GM19452 (cell line): ENCODE data around the gene EEF1AKMT1.

Experiments
- ATAC-seq: cut with Tn5 transposase; IDR thresholded peaks from one replicate; pipeline ENCODE4 v1.9.1; 2021; ENCODE audit not compliant: unreplicated experiment

Gene EEF1AKMT1

GRCh38 chr13:20773194-20774080, at the start of gene EEF1AKMT1:
Gene EEF1AKMT1, minus strand, starts transcription at chr13:20773961. Its CDS starts 16,363 bp downstream, at chr13:20757598.
- peak; percentile 92 for ATAC-seq

- no peak for ATAC-seq
Observed at GRCh38 chr13:20823071-20823470, 49.3 kb upstream of the EEF1AKMT1 start.

- ATAC-seq: no peak
Observed at GRCh38 chr13:20822406-20822805, 48.6 kb upstream of the EEF1AKMT1 start.

- no peak for ATAC-seq
Observed at GRCh38 chr13:20819715-20820114, 46.0 kb upstream of the EEF1AKMT1 start.

GRCh38 chr13:20815464-20815863, 41.7 kb upstream of the EEF1AKMT1 start:
- no peak for ATAC-seq

GRCh38 chr13:20814224-20814910, 40.6 kb upstream of the EEF1AKMT1 start:
- ATAC-seq: no peak

GRCh38 chr13:20812890-20813289, 39.1 kb upstream of the EEF1AKMT1 start:
- ATAC-seq: no peak

GRCh38 chr13:20810808-20811207, 37.0 kb upstream of the EEF1AKMT1 start:
- ATAC-seq: no peak

- ATAC-seq: no peak
Observed at GRCh38 chr13:20808874-20809273, 35.1 kb upstream of the EEF1AKMT1 start.

GRCh38 chr13:20803180-20803965, 29.6 kb upstream of the EEF1AKMT1 start:
- ATAC-seq: no peak

- ATAC-seq: no peak
Observed at GRCh38 chr13:20801707-20802106, 27.9 kb upstream of the EEF1AKMT1 start.

GRCh38 chr13:20799726-20800416, 26.1 kb upstream of the EEF1AKMT1 start:
- ATAC-seq: no peak

- no peak for ATAC-seq
Observed at GRCh38 chr13:20798027-20798426, 24.3 kb upstream of the EEF1AKMT1 start.

GRCh38 chr13:20796791-20797508, 23.2 kb upstream of the EEF1AKMT1 start:
- ATAC-seq: no peak

- ATAC-seq: no peak
Observed at GRCh38 chr13:20789665-20790064, 15.9 kb upstream of the EEF1AKMT1 start.

- no peak for ATAC-seq
Observed at GRCh38 chr13:20788312-20788711, 14.6 kb upstream of the EEF1AKMT1 start.

GRCh38 chr13:20787180-20787579, 13.4 kb upstream of the EEF1AKMT1 start:
- ATAC-seq: no peak

- no peak for ATAC-seq
Observed at GRCh38 chr13:20782116-20782708, 8.5 kb upstream of the EEF1AKMT1 start.

GRCh38 chr13:20780317-20780716, 6.6 kb upstream of the EEF1AKMT1 start:
- no peak for ATAC-seq

GRCh38 chr13:20779405-20779804, 5.6 kb upstream of the EEF1AKMT1 start:
- ATAC-seq: no peak
